Measurements from ENCODE around the gene CAMK2B.

The CAMK2B gene

GRCh38 chr7:44308596-44309270 is 16.7 kb downstream of the CAMK2B start:
- DNase-seq = no peak

- no peak for DNase-seq
Measured at GRCh38 chr7:44307905-44308595, 17.3 kb downstream of the CAMK2B start.

- peak; percentile 56 for DNase-seq
Measured at GRCh38 chr7:44307301-44307900, 18.0 kb downstream of the CAMK2B start.

- no peak for DNase-seq
Measured at GRCh38 chr7:44306606-44307005, 18.8 kb downstream of the CAMK2B start.

GRCh38 chr7:44305564-44306507 is 19.6 kb downstream of the CAMK2B start:
- DNase-seq = no peak

- no peak for DNase-seq
Measured at GRCh38 chr7:44294325-44295069, 30.9 kb downstream of the CAMK2B start.

- no peak for DNase-seq
Measured at GRCh38 chr7:44293561-44294324, 31.7 kb downstream of the CAMK2B start.

- no peak for DNase-seq
Measured at GRCh38 chr7:44292876-44293560, 32.4 kb downstream of the CAMK2B start.

- DNase-seq = no peak
Measured at GRCh38 chr7:44292420-44292817, 33.0 kb downstream of the CAMK2B start.

- no peak for DNase-seq
Measured at GRCh38 chr7:44291733-44292419, 33.5 kb downstream of the CAMK2B start.

- DNase-seq = no peak
Measured at GRCh38 chr7:44291066-44291732, 34.2 kb downstream of the CAMK2B start.

- no peak for DNase-seq
Measured at GRCh38 chr7:44290252-44290620, 35.2 kb downstream of the CAMK2B start.

GRCh38 chr7:44289341-44290251 is 35.8 kb downstream of the CAMK2B start:
- no peak for DNase-seq

GRCh38 chr7:44288811-44289340 is 36.5 kb downstream of the CAMK2B start:
- DNase-seq = no peak

GRCh38 chr7:44288381-44288685 is 37.1 kb downstream of the CAMK2B start:
- DNase-seq = no peak

- DNase-seq = no peak
Measured at GRCh38 chr7:44287488-44288380, 37.7 kb downstream of the CAMK2B start.
